SK-N-MC (cell line): ENCODE results near the gene GALNT13.
"Not testable (repeated sequence)": the region's sequence is repeated elsewhere in the genome, so short reads cannot be mapped to it uniquely, and the experiment has no call there.

Experiments used
- EZH2 ChIP-seq: fragments of 200-600 bp; sonication (generic); IDR thresholded peaks from one replicate; pipeline ENCODE4 v1.6.1; 2017; ENCODE audit warnings: antibody characterized with exemption
- POLR2AphosphoS5 ChIP-seq: IDR thresholded peaks from 2 replicates; pipeline ENCODE4 v1.6.1; 2012; ENCODE audit warnings: mild to moderate bottlenecking, low read depth, low read length, borderline replicate concordance

DNA sequence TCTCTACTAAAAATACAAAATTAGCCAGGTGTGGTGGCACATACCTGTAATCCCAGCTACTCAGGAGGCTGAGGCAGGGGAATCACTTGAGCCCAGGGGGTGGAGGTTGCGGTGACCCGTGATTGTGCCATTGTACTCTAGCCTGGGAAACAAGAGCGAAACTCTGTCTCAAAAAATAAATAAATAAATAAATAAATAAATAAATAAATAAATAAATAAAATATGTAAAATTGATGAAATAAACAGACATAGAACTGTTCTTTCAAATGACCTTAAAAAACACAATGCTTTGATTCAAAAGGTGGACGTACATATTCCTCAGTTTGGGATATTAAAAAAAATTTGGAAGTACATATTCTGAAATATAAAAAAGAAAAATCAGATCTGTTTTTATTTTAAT lies 599.8 kb downstream of the GALNT13 start:
- TF ChIP-seq POLR2AphosphoS5, EZH2: not testable (repeated sequence)
